Body of pancreas (tissue), 4 donors: ENCODE data around the gene GABRP.

Experiments used
- POLR2A ChIP-seq, 3 donors: fragments of 450-650 bp; IDR thresholded peaks; one replicate each; pipeline ENCODE4 v1.6.1; 2016; ENCODE audit warnings: antibody characterized with exemption in 3 of 3, mild to moderate bottlenecking in 2 of 3
- TF ChIP-seq, protein P1 (sequence below), 7 experiments: fragments of 450-650 bp in 4 of 7; fragments of 200-600 bp in 3 of 7; sonication (generic) in 3 of 7; IDR thresholded peaks; one replicate each; pipeline ENCODE4 v1.5.1; 2016 to 2019; ENCODE audit warnings: antibody characterized with exemption in 7 of 7

DNA sequence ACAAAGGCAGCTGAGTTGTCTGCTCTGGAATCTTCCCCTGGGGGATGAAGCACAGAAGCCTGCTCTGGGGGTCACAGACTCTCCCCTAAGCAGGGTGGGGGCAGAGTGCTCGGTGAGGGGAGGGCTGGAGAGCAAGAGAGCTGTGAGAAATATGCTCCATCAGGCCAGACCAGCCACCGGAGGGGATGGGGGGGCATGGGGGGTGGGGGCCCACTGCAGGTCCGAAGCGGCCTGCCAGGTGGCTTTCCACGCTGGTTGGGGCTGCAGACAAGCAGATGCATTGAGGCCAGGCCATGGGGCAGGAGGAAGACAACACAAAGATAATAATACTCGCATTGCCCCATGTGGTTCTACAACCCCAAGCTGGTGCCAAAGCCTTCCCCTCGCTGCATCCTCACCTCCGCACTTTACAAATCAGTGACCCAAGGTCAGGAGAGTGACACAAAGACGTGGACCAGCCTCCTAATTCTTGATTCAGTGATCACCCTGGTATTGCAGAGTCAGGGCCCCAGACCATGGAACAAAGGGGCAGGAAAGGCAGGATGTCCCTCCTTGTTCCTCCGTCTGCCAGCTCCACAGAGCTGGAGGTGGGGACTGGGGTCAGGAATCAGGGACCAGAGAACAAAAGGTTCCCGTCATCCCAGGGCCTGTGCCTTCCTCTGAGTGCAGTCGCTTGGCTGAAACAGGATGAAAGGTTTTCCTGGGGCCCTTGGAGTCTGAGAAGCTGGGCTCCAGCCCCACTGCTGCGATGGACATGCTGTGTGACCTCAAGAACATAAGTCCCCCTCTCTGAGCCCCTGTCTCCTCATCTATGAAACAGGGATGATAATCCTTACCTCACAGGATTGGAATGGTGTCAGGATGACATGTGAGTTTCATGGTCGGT, 37.2 kb upstream of the GABRP start:
- TF ChIP-seq, protein P1, sequence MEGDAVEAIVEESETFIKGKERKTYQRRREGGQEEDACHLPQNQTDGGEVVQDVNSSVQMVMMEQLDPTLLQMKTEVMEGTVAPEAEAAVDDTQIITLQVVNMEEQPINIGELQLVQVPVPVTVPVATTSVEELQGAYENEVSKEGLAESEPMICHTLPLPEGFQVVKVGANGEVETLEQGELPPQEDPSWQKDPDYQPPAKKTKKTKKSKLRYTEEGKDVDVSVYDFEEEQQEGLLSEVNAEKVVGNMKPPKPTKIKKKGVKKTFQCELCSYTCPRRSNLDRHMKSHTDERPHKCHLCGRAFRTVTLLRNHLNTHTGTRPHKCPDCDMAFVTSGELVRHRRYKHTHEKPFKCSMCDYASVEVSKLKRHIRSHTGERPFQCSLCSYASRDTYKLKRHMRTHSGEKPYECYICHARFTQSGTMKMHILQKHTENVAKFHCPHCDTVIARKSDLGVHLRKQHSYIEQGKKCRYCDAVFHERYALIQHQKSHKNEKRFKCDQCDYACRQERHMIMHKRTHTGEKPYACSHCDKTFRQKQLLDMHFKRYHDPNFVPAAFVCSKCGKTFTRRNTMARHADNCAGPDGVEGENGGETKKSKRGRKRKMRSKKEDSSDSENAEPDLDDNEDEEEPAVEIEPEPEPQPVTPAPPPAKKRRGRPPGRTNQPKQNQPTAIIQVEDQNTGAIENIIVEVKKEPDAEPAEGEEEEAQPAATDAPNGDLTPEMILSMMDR (IDR thresholded peaks at IDR 0.05) = no peak
- no peak for TF ChIP-seq POLR2A (IDR thresholded peaks at IDR 0.05)
